ENCODE data around the gene DCST2. TPM values are rescaled to one million over a fixed set of nuclear protein-coding genes. Genes with fewer than 3 reads are reported as not detected.

The DCST2 gene
- total RNA-seq, 1 donor from 2014 or later = 0.26 TPM

GRCh38 chr1:155064111-155064831 is 30.7 kb upstream of the DCST2 start:
- Mint-ChIP-seq H3K36me3 (ENCODE audit: low read depth) (peaks cover 10% of the 10 kb centered on the region), H3K27ac (peak overlapping the region; percentile 79), H3K4me1 (ENCODE audit: low read depth) (peaks cover 31% of the 10 kb centered on the region), H3K9me3 (no peaks in the 10 kb centered on the region), H3K27me3 (ENCODE audit: insufficient read depth) (no peaks in the 10 kb centered on the region), H3K4me3 (peak overlapping the region; percentile 93)
- no peak for DNase-seq (ENCODE audit: low spot score)
- intact Hi-C loops (cut with micrococcal nuclease) = loop anchor here (1.0 to 5.0 kb wide), 2 partner anchors 14 to 457 kb away; partner anchors contain the start of genes ADAR and EFNA3

GRCh38 chr1:155063550-155064110 is 30.0 kb upstream of the DCST2 start, which contains the start of gene EFNA4:
EFNA4 (plus strand) TSS chr1:155063740; CDS start chr1:155063824, 84 bp downstream.
- Mint-ChIP-seq H3K27me3 (ENCODE audit: insufficient read depth) (no peaks in the 10 kb centered on the region), H3K4me3 (peak within 1 kb of the TSS; percentile 93), H3K27ac (peak within 1 kb of the TSS; percentile 79), H3K9me3 (no peaks in the 10 kb centered on the region), H3K36me3 (ENCODE audit: low read depth) (peaks cover 8% of the 10 kb centered on the region), H3K4me1 (ENCODE audit: low read depth) (peaks cover 31% of the 10 kb centered on the region)
- intact Hi-C loops (cut with micrococcal nuclease) = loop anchor here (1.0 to 5.0 kb wide), 9 partner anchors 8 to 505 kb away; partner anchors contain the start of genes ADAR, EFNA3, KRTCAP2 and SLC50A1
- peak; percentile 83 for DNase-seq (ENCODE audit: low spot score)

GRCh38 chr1:155062702-155063411 is 29.3 kb upstream of the DCST2 start:
- Mint-ChIP-seq H3K36me3 (ENCODE audit: low read depth) (peaks cover 8% of the 10 kb centered on the region), H3K4me1 (ENCODE audit: low read depth) (peaks cover 31% of the 10 kb centered on the region), H3K27me3 (ENCODE audit: insufficient read depth) (no peaks in the 10 kb centered on the region), H3K4me3 (peak overlapping the region; percentile 87), H3K9me3 (no peaks in the 10 kb centered on the region), H3K27ac (no peak overlapping the region)
- intact Hi-C loops (cut with micrococcal nuclease) = loop anchor here (1.0 to 5.0 kb wide), 8 partner anchors 8 to 504 kb away; partner anchors contain the start of genes ADAR, KRTCAP2, SLC50A1 and TRIM46
- peak; percentile 67 for DNase-seq (ENCODE audit: low spot score)

GRCh38 chr1:155062151-155062686 is 28.6 kb upstream of the DCST2 start:
- Mint-ChIP-seq H3K27ac (no peak overlapping the region), H3K36me3 (ENCODE audit: low read depth) (peaks cover 8% of the 10 kb centered on the region), H3K4me3 (no peak overlapping the region), H3K9me3 (no peaks in the 10 kb centered on the region), H3K27me3 (ENCODE audit: insufficient read depth) (no peaks in the 10 kb centered on the region), H3K4me1 (ENCODE audit: low read depth) (peaks cover 31% of the 10 kb centered on the region)
- intact Hi-C loops (cut with micrococcal nuclease) = loop anchor here (2.0 to 5.0 kb wide), 3 partner anchors 73 to 503 kb away; partner anchors contain the start of genes ADAR, SLC50A1 and UBE2Q1
- no peak for DNase-seq (ENCODE audit: low spot score)

- Mint-ChIP-seq H3K4me3 (peak overlapping the region; percentile 30), H3K9me3 (no peaks in the 10 kb centered on the region)
Observed at GRCh38 chr1:155061381-155062150, 28.0 kb upstream of the DCST2 start.

GRCh38 chr1:155060736-155061135 is 27.2 kb upstream of the DCST2 start:
- peaks cover 10% of the 10 kb centered on the region for H3K36me3 Mint-ChIP-seq (ENCODE audit: low read depth)
- H3K4me3 Mint-ChIP-seq = no peak overlapping the region
- H3K9me3 Mint-ChIP-seq = no peaks in the 10 kb centered on the region
- DNase-seq (ENCODE audit: low spot score) = no peak
- peaks cover 31% of the 10 kb centered on the region for H3K4me1 Mint-ChIP-seq (ENCODE audit: low read depth)
- intact Hi-C loops (cut with micrococcal nuclease) = loop anchor here (1.0 to 5.0 kb wide), 7 partner anchors 8 to 453 kb away; partner anchors contain the start of genes ADAR and CKS1B
- no peaks in the 10 kb centered on the region for H3K27me3 Mint-ChIP-seq (ENCODE audit: insufficient read depth)
- H3K27ac Mint-ChIP-seq = no peak overlapping the region

More at GRCh38 chr1:155061381-155062150, 28.0 kb upstream of the DCST2 start:
- peak; percentile 88 for DNase-seq (ENCODE audit: low spot score)
- intact Hi-C loops (cut with micrococcal nuclease) = loop anchor here (1.0 to 5.0 kb wide), 9 partner anchors 9 to 503 kb away; partner anchors contain the start of genes ADAR, CKS1B, SLC50A1 and UBE2Q1
- peaks cover 31% of the 10 kb centered on the region for H3K4me1 Mint-ChIP-seq (ENCODE audit: low read depth)
- no peak overlapping the region for H3K27ac Mint-ChIP-seq
- H3K27me3 Mint-ChIP-seq (ENCODE audit: insufficient read depth) = no peaks in the 10 kb centered on the region
- H3K36me3 Mint-ChIP-seq (ENCODE audit: low read depth) = peaks cover 5% of the 10 kb centered on the region

- no peak overlapping the region for H3K27ac Mint-ChIP-seq
- H3K36me3 Mint-ChIP-seq (ENCODE audit: low read depth) = peaks cover 10% of the 10 kb centered on the region
- no peak for DNase-seq (ENCODE audit: low spot score)
- H3K27me3 Mint-ChIP-seq (ENCODE audit: insufficient read depth) = no peaks in the 10 kb centered on the region
- H3K9me3 Mint-ChIP-seq = no peaks in the 10 kb centered on the region
- intact Hi-C loops (cut with micrococcal nuclease) = no loop called here
- H3K4me1 Mint-ChIP-seq (ENCODE audit: low read depth) = peaks cover 20% of the 10 kb centered on the region
- H3K4me3 Mint-ChIP-seq = no peak overlapping the region
Observed at GRCh38 chr1:155057788-155058211, 24.2 kb upstream of the DCST2 start.

GRCh38 chr1:155057104-155057503 is 23.5 kb upstream of the DCST2 start:
- intact Hi-C loops (cut with micrococcal nuclease) = no loop called here
- H3K4me1 Mint-ChIP-seq (ENCODE audit: low read depth) = peaks cover 21% of the 10 kb centered on the region
- H3K9me3 Mint-ChIP-seq = no peaks in the 10 kb centered on the region
- no peak overlapping the region for H3K27ac Mint-ChIP-seq
- H3K4me3 Mint-ChIP-seq = no peak overlapping the region
- peaks cover 10% of the 10 kb centered on the region for H3K36me3 Mint-ChIP-seq (ENCODE audit: low read depth)
- no peaks in the 10 kb centered on the region for H3K27me3 Mint-ChIP-seq (ENCODE audit: insufficient read depth)
- DNase-seq (ENCODE audit: low spot score) = no peak

GRCh38 chr1:155053531-155054105 is 20.0 kb upstream of the DCST2 start:
- peaks cover 5% of the 10 kb centered on the region for H3K36me3 Mint-ChIP-seq (ENCODE audit: low read depth)

GRCh38 chr1:155052439-155053395 is 19.1 kb upstream of the DCST2 start:
- Mint-ChIP-seq H3K4me3 (peak overlapping the region; percentile 86), H3K4me1 (ENCODE audit: low read depth) (peaks cover 28% of the 10 kb centered on the region), H3K36me3 (ENCODE audit: low read depth) (peaks cover 5% of the 10 kb centered on the region), H3K9me3 (no peaks in the 10 kb centered on the region), H3K27me3 (ENCODE audit: insufficient read depth) (no peaks in the 10 kb centered on the region), H3K27ac (peak overlapping the region; percentile 70)
- intact Hi-C loops (cut with micrococcal nuclease) = loop anchor here (1.0 kb wide), 2 partner anchors 9 to 32 kb away; no protein-coding TSS in a partner anchor
- DNase-seq (ENCODE audit: low spot score) = no peak

More at GRCh38 chr1:155053531-155054105, 20.0 kb upstream of the DCST2 start:
- no peaks in the 10 kb centered on the region for H3K9me3 Mint-ChIP-seq
- H3K27ac Mint-ChIP-seq = peak overlapping the region; percentile 21
- intact Hi-C loops (cut with micrococcal nuclease) = no loop called here
- H3K4me3 Mint-ChIP-seq = peak overlapping the region; percentile 70
- DNase-seq (ENCODE audit: low spot score) = no peak
- H3K27me3 Mint-ChIP-seq (ENCODE audit: insufficient read depth) = no peaks in the 10 kb centered on the region
- peaks cover 28% of the 10 kb centered on the region for H3K4me1 Mint-ChIP-seq (ENCODE audit: low read depth)

Measured in activated T-helper 1 cell treated with anti-CD3 and anti-CD28 coated beads, Interleukin-12 subunit alpha, Interleukin-12 subunit beta, Interleukin-2, Interleukin-4 antibody, amounts not matched to agents 30 ng/mL and 10 ng/mL and 1 ng/mL, durations not matched to agents 14 hours and 24 hours and 36 hours (primary cell).